Large intestine (tissue), 3 donors: ENCODE data around the gene ATP5PB. TPM values are rescaled to one million over a fixed set of nuclear protein-coding genes. Genes with fewer than 3 reads are reported as not detected.

Source experiments
- DNase-seq, 2 donors: peaks; one replicate each; pipeline versions ENCODE4 v3.0.0 to v3.0.0-alpha.2; 2013
- H3K27ac ChIP-seq: one replicate; pipeline ENCODE4 v1.5.1; 2013; ENCODE audit warnings: low read length
- H3K27me3 ChIP-seq: 2 replicates; pipeline ENCODE4 v1.6.1; 2013; ENCODE audit warnings: low read length; ENCODE audit not compliant: control insufficient read depth, insufficient read depth
- H3K36me3 ChIP-seq: 2 replicates; pipeline ENCODE4 v1.6.1; 2013; ENCODE audit warnings: low read length; ENCODE audit not compliant: control insufficient read depth, insufficient read depth
- H3K4me1 ChIP-seq: one replicate; pipeline ENCODE4 v1.6.1; 2013; ENCODE audit warnings: low read length; ENCODE audit not compliant: control insufficient read depth, insufficient read depth
- H3K4me3 ChIP-seq: one replicate; pipeline ENCODE4 v1.5.1; 2013; ENCODE audit warnings: low read length
- H3K9me3 ChIP-seq: one replicate; pipeline ENCODE4 v1.6.1; 2013; ENCODE audit warnings: mild to moderate bottlenecking, low read depth, low read length, moderate library complexity; ENCODE audit not compliant: control insufficient read depth
- WGBS: methylation state at CpG from one replicate; pipeline ENCODE4 v1.1.5; 2013; ENCODE audit warnings: low lambda C conversion rate; ENCODE audit not compliant: insufficient coverage; 5-methylcytosine and 5-hydroxymethylcytosine counted together
- polyA plus RNA-seq: library from polyadenylated mRNA; unstranded; fragments of 120-200 nt; gene quantifications from one replicate; pipeline ENCODE4 v1.2.1, GENCODE V29; 2013

The ATP5PB gene
- polyA plus RNA-seq, 1 donor = 333 TPM

DNA sequence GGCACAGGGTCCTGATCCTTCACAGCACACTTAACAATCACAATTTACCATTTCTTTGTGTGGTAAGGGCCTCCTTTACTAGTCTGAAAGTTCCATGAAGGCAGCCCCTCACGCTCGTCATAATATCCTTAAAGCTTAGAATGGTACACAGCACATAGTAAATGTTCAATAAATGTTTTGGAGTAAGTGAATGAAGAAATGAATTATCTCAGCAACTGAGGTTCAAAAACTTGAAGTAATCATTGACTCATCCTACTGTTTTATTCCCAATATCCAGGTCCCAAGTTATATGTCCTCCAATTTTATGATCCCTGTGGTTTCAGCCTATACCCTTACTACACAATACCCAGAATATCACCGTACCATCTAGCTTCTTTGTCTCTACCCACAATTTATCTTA is 22.3 kb downstream of the ATP5PB start:
- Histone ChIP-seq H3K4me3 (no peak overlapping the region), H3K4me1 (no peaks in the 10 kb centered on the region), H3K27me3 (no peaks in the 10 kb centered on the region), H3K27ac (no peak overlapping the region), H3K9me3 (no peaks in the 10 kb centered on the region), H3K36me3 (peaks cover 22% of the 10 kb centered on the region)
- 88% methylated on average over 1 of the region's 3 CpGs for WGBS
- DNase-seq = no peak

DNA sequence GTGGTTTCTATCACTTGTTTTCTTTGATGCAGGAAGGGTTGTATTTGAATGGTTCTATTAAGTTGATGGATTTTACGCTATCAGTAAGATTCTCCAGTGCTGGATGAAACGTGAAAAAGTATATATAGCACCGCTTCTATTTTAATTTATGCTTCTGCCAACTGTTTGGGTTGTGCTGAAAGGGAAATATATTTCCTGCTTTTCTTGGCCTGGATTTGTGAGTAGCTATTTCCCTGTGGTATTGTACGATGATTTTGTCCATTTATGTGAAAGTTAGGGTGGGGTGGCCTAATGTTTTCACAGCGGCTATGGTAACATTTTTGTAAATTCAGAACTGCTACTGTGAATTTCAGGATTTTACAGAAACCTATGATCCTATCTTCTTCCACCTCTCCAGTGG is 24.8 kb downstream of the ATP5PB start:
- no peaks in the 10 kb centered on the region for H3K9me3 ChIP-seq
- WGBS = 94% methylated on average over 2 of the region's 5 CpGs
- no peaks in the 10 kb centered on the region for H3K27me3 ChIP-seq
- H3K27ac ChIP-seq = no peak overlapping the region
- no peak for DNase-seq
- H3K4me3 ChIP-seq = no peak overlapping the region
- H3K36me3 ChIP-seq = peaks cover 19% of the 10 kb centered on the region
- no peaks in the 10 kb centered on the region for H3K4me1 ChIP-seq

DNA sequence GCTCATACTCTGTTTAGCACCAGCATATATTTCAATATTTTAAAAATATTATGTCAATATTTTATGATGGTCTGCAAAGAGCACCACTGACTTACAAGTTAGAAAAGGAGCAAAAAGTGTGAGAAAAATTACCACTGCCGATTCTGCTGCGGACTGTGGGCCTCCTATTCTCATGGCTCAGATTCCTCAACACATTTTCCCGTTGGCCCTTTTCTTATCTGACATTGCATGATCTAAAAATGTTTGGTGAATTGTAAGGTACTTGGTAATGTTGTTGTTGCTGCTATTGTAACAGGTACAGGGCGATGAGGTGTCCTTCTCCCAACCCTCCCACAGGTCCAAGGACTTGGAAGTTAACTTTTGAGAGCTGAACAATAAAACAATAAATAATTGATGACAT is 25.3 kb downstream of the ATP5PB start:
- H3K36me3 ChIP-seq = peaks cover 16% of the 10 kb centered on the region
- H3K27ac ChIP-seq = no peak overlapping the region
- no peak for DNase-seq
- no peaks in the 10 kb centered on the region for H3K4me1 ChIP-seq
- H3K4me3 ChIP-seq = no peak overlapping the region
- H3K27me3 ChIP-seq = no peaks in the 10 kb centered on the region
- H3K9me3 ChIP-seq = no peaks in the 10 kb centered on the region
- WGBS = 100% methylated on average over 1 of the region's 4 CpGs

DNA sequence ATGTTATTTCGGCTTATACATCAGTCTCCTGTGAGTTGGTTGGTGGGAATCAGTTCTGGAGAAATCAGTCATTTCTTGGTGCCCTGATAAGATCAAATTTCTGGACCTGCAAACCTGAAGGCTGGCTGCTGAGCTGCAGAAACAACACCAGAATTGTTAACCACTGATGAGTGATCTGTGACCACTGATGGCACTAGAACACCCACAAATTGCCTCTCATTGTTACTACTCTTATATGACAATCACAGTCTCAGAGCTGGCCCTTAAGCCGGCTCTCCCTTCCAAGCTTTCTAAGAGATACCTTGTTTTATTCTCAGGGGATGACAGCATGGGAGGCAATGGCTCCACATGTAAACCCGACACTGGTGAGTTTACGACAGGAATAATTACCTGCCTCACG is 26.4 kb downstream of the ATP5PB start:
- Histone ChIP-seq H3K27me3 (no peaks in the 10 kb centered on the region), H3K4me3 (no peak overlapping the region), H3K36me3 (peaks cover 6% of the 10 kb centered on the region), H3K9me3 (no peaks in the 10 kb centered on the region), H3K4me1 (no peaks in the 10 kb centered on the region), H3K27ac (no peak overlapping the region)
- no peak for DNase-seq
- WGBS = 72% methylated on average over 3 of the region's 5 CpGs

DNA sequence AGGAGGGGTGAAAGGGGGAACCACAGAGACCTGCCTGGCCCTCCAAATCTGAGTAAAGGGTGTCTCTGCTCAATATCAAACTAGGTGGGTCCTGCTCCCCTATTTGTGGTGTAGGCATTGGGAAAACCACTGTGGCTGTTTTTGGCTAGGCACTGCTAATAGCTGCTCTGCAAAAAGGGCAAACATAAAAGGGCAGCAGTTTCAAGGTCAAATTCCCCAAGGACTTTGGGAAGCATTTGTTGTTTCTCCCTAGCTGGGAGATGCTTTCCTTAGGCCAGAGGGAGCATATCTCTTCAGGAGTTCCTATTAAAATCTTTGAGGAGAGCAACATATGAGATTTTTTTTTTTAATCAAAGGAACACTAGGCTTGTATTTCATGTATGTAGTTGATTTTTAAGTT is 26.9 kb downstream of the ATP5PB start:
- Histone ChIP-seq H3K36me3 (peaks cover 6% of the 10 kb centered on the region), H3K9me3 (no peaks in the 10 kb centered on the region), H3K27ac (no peak overlapping the region), H3K4me3 (no peak overlapping the region), H3K4me1 (no peaks in the 10 kb centered on the region), H3K27me3 (no peaks in the 10 kb centered on the region)
- no peak for DNase-seq

DNA sequence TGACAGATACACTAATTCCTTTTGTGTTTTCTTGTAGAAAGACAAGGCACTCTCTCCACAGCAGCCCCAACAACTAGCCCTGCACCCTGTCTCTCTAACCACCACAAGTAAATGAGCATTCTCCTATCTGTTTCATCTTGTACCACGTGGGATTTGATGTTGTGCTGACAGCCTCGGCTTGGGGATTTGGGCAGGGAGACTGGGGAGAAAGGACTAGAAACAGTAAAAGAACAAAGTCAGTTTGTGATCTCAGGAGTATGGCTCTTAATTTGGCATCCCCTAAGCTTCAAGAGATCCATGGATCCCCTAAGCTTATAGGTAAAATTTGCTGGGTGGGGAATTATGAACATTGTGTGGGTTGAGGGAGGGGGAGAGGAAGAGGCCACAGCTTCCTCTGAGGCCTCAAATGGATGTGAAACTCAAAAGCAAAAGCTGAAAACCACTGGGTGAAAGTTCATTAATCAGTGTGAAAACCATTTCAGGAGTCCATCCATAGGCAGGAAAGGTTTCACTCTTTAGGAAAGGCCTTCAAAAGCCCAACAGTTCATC is 27.6 kb downstream of the ATP5PB start:
- Histone ChIP-seq H3K9me3 (no peaks in the 10 kb centered on the region), H3K27me3 (no peaks in the 10 kb centered on the region), H3K36me3 (peaks cover 6% of the 10 kb centered on the region), H3K4me1 (no peaks in the 10 kb centered on the region), H3K4me3 (no peak overlapping the region), H3K27ac (no peak overlapping the region)
- no CpG with 5 or more reads among the region's 2 CpGs for WGBS
- peak in 1 of 2 donors; percentile 20 for DNase-seq

DNA sequence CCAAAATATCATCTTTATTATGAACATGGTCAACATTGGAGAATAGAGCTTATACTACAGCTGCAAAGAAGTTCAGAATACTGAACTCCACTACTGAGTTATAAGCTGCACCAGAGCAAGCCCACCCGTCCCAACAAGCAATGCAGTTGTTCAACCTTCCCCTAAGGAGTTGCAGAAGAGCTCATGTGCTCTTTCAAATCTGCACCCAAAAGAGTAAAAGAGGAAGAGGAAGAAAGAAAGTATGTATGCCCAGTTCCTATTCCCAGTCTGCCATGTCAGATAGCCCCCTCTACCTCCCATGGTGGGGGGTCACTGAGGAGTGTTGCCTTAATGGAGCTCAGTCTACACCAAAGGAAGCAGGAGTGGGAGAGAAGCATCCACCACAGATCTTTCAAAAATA is 31.4 kb downstream of the ATP5PB start:
- WGBS = no CpG with 5 or more reads among the region's 1 CpG
- peaks cover 3% of the 10 kb centered on the region for H3K36me3 ChIP-seq

DNA sequence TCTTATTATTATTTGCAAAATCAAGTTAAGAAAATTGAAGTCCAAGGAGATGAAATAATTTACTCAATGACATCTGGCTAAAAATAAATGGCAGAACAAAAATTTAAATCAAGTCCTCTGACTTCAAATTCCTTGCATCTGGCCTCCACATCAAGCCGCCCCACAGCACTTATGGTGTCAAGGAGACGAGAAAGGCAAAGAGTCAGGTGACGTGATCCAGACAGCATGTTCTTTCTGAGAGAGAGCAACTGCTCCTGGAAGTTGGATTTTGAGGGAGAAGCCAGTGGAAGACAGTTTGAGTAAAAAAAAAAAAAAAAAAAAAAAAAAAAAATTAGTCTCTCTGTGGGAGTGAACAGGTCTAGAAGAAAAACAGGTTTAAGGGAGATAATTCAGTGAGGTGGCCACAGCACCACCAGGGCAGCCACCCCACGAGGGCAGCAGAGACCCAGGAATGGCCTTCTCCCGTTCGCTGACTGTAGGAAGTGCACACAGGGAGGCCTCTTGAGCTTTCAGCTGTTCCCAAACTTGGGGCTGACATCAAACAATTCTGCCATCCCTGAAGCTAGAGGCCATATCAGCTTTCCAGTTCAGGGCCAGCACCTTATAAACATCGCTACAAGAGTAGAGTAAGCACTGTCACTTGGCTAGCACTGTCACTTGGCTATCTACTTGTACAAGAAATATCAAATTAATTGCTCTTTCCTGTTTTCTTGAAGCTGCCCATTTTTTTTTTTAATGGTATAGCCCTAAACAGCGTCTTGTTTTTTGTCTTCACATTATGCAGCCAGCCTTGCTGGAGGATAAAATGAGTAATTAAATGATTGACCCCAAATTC is 32.3 kb downstream of the ATP5PB start:
- H3K4me3 ChIP-seq = no peak overlapping the region
- no peaks in the 10 kb centered on the region for H3K27me3 ChIP-seq
- no peaks in the 10 kb centered on the region for H3K9me3 ChIP-seq
- DNase-seq = peak; percentile 59 to 67
- H3K4me1 ChIP-seq = no peaks in the 10 kb centered on the region
- WGBS = 86% methylated on average over 2 of the region's 8 CpGs
- peaks cover 3% of the 10 kb centered on the region for H3K36me3 ChIP-seq
- H3K27ac ChIP-seq = no peak overlapping the region

More for the DNA sequence above, 31.4 kb downstream of the ATP5PB start:
- Histone ChIP-seq H3K9me3 (no peaks in the 10 kb centered on the region), H3K27ac (no peak overlapping the region), H3K27me3 (no peaks in the 10 kb centered on the region), H3K4me1 (no peaks in the 10 kb centered on the region), H3K4me3 (no peak overlapping the region)
- no peak for DNase-seq

DNA sequence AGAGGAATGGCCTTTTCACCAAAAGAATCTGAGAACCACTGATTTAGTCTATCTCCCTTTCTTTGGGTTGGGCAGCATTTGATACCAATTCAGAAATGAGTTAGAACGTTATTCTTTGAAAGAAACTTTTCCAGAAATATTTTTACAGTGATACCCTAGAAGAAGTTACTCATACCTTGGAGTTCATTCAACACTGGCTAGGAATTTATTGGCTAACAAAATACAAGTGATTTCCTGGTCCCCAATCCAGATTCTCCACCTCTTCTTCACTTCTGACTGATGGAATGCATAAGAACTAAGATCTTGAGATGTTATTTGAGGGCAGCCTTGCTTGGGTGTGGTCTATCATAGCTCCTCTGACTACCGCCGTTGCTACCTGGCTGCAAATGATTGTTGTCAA is 33.9 kb downstream of the ATP5PB start:
- H3K4me1 ChIP-seq = no peaks in the 10 kb centered on the region
- no peak overlapping the region for H3K4me3 ChIP-seq

DNA sequence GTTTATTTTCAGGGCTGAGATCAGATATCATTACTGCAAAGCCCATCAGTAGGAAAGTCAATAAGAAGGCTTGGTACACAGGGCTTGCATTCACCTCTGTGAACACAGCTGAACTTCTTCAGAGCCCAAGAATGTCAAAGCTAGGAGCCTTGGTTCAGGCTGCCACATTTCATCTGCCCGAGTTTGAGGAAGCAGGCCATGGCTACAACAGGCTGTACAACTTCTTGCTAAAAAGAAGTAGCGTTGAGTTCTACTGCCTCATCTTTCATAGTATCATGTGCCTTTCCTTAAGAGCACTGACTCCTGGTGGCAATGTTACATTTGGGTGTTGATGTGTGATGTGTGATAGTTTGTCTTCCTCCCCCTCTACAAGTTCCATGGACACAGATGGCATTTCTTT is 34.6 kb downstream of the ATP5PB start:
- no peaks in the 10 kb centered on the region for H3K27me3 ChIP-seq
- H3K9me3 ChIP-seq = no peaks in the 10 kb centered on the region
- no peak overlapping the region for H3K27ac ChIP-seq
- WGBS = no CpG with 5 or more reads among the region's 2 CpGs
- no peak for DNase-seq
- H3K4me1 ChIP-seq = no peaks in the 10 kb centered on the region
- no peak overlapping the region for H3K4me3 ChIP-seq
- H3K36me3 ChIP-seq = no peaks in the 10 kb centered on the region

More for the DNA sequence above, 33.9 kb downstream of the ATP5PB start:
- no peak overlapping the region for H3K27ac ChIP-seq
- no peak for DNase-seq
- H3K27me3 ChIP-seq = no peaks in the 10 kb centered on the region
- no peaks in the 10 kb centered on the region for H3K9me3 ChIP-seq
- no peaks in the 10 kb centered on the region for H3K36me3 ChIP-seq
- WGBS = no CpG with 5 or more reads among the region's 3 CpGs
